HS-27A (cell line): Measurements from ENCODE around the gene DIRAS3.
"Not testable (repeated sequence)": the region's sequence is repeated elsewhere in the genome, so short reads cannot be mapped to it uniquely, and the experiment has no call there.

ENCODE experiments used
- DNase-seq: peaks from one replicate; pipeline ENCODE4 v3.0.0-alpha.2; 2012; ENCODE audit warnings: low read depth, missing footprints

The DIRAS3 gene, protein sequence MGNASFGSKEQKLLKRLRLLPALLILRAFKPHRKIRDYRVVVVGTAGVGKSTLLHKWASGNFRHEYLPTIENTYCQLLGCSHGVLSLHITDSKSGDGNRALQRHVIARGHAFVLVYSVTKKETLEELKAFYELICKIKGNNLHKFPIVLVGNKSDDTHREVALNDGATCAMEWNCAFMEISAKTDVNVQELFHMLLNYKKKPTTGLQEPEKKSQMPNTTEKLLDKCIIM

DNA sequence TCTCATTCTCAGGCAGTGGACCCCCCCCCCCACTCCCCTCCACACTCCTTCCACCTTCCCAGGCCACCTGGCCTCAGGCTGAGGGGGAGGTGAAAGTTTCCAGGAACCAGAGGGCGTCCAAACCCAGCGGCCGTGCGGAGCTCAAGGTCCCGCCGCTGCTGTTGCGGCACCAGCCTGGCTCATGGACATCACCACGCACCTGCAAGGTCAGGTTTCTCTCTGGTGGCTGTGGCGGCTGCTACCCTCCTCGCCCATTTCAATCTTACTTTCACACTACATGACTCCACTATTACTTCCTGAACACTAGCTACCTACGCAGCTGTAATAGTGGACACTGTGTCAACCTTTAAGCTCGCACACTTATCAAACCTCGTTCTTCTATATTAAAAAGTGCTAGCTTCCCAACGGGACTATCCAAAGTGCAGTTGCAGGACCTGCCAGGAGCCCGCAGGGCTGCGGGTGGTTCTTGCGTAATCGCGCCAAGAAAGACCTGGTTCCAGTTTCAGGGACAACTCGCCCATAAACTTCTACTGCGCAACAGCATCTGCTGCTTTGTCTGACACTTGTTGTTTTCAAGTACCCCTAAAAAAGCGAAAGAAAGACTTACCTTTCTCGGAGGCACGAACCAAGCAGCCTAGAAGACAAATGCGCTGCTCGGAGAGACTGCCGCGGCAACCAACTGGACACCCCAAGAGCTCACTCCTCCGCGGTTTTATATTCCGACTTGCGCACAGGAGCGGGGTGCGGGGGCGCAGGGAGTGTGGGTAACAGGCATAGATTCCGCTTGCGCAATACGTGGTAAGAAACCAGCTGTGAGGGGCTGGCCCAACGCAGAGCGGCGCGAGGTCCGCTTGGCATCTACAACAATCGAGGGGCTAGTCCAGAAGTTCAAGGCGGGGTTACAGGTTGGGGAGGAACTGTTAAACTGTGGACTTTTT is at the start of gene DIRAS3:
DIRAS3 (minus strand) TSS at position 687 of the 938 bp plus-strand sequence. CDS start 3,330 bp downstream, outside the sequence.
- no peak for DNase-seq

DNA sequence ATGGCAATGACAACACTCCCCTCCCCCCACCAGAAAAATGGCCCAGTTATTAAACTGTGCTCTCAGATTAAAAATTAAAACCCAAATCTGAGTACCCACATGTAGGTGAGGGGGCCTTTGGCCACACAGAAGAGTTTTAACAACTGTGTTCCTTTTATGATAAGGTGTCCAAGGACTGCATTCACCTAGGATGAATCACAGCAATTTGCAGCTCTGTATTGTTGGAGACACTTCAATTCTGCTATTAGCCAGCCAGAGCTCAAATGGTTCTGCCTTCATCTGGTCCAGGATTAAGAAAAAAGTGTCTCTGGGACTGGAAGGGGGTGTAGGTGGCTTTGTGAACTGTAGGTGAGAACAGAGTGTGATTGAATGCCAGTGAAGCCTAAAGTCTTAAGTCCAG is 43.3 kb upstream of the DIRAS3 start:
- no peak for DNase-seq

DNA sequence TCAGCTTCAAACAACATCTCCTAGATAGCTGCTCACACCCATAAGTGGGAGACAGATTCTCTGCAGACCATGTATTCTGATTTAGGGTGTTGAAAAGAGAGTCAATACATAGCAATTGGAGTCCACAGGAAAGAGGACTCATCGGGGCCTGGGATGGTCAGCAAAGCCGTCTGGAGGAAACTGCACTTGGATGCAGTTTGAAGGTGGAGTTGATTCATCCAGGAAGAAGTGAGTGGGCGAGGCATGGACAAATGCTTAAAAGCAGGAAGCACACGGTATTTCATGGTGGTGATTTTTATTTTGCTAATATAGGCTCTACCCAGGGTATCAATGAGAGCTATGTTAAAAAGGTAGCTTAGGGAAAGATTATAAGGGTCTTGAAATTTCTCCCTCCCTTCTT is 36.8 kb upstream of the DIRAS3 start:
- DNase-seq, result no peak

DNA sequence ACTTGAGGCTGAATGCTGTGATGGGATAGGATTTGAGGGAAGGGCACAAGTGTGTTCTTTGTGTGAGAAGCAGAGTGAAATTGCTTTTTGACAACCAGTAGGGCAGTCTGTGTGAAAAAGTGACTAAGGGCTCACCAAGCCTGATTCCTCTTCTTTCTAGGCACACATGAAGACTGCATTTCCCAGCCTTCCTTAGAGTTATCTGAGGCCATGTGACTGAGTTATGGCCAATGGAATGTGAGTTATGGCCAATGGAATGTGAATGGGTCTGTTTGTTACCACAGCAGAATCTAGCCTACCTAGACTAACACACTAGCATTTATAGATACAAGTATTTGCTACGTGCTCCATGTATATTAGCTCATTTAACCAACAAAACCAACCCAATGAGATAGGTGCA is 35.3 kb upstream of the DIRAS3 start:
- no peak for DNase-seq

DNA sequence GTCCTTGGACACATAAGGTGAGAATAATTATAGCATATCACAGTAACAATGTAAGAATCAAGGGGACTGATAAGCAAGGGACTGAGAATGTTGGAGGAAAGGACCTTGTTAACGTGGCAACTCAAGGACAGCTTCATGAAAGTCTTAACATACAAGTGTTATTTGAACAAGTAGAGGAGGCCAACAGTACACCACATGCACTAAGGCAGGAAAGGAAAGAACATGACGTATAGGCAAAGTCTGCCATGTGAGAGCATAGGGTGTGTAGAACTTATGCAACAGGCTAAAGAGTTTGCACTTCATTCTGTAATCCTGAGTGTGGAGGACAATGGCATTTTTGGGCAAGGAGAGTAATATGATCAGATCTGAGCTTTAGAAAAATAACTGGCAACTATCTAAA is 33.3 kb upstream of the DIRAS3 start:
- DNase-seq, result no peak

DNA sequence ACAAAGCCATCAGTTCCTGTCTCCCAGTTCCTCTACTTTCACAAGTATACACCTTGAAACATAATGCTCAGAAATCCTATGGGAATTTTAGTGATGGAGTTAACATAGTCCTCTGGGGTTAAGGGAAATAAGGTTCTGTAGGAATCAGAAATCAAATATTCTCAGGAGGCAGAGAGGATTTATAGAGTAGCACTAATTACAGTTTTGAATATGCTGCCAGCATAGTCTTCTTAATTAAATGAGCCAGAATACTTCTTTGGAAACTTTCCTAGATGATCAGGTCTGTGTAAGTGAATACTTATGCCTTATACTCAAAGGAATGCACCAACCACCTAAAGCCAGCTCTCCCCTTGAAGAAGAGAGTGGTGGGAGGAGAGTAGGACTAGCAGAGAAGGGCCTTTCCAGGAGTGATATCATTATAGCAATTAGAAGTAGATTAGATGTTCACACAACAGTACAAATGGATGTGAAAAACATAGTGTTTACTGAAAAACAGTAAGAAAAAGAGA is 31.4 kb upstream of the DIRAS3 start:
- no peak for DNase-seq

DNA sequence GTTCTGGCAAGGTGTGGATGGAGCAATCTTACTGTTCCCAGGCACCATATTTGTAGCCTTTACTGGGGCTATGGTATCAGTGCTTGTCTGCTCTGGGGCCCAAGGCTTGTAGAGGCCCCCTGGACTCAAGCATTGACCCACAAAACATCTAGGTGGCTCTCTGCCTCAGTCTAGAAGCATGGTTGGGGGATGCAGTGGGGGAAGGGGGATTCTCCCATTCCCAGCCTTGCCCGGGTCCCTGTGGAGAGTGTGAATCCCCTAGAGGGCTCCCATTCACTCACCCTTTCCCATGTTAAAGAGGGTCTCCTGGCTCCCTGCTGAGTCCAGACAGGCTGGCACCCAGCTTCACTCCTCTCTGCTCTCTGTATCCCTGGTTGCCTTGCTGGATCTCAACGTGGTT is 28.2 kb upstream of the DIRAS3 start:
- no peak for DNase-seq

DNA sequence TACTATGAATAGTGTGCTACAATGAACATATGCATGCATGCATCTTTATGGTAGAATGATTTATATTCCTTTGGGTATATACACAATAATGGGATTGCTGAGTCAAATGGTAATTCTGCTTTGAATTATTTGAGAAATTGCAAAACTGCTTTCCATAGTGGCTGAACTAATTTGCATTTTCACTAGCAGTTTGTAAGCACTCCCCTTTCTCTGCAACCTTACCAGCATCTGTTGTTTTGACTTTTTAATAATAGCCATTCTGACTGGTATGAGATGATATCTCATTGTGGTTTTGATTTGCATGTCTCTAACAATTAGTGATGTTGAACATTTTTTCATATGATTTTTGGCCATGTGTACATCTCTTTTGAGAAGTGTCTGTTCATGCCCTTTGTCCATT is 24.0 kb upstream of the DIRAS3 start:
- no peak for DNase-seq

DNA sequence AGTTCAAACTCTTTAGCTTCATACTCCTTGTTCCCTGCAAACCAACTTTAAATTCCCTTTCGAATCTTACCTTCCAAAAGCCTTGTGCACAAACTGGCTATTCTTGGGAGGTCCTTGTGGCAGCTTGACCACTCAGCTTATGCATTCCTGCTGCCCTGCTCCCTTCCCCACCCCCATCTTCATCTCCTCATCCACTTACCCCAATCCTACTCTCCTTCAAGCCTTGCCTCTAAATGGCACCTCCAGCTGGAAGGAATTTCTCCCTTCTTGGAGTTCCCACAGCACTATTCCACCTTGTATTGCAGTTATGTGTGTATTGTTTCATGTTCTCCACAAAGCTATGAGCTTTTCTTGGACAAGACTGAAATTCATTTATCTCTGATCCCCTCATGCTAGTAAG is 15.3 kb upstream of the DIRAS3 start:
- DNase-seq, result no peak

DNA sequence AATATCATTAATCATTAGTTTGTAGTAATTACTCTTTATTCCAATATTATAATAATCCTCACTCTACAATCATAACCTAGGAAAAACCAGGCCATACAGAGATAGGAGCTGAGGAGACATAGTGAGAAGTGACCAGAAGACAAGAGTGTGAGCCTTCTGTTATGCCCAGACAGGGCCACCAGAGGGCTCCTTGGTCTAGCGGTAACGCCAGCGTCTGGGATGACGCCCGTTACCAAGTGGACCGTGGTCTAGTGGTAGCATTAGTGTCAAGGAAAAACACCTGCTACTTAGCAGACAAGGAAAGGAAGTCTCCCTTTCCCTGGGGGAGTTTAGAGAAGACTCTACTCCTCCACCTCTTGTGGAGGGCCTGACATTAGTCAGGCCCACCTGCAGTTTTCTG is 7.6 kb upstream of the DIRAS3 start:
- not testable (repeated sequence) for DNase-seq

DNA sequence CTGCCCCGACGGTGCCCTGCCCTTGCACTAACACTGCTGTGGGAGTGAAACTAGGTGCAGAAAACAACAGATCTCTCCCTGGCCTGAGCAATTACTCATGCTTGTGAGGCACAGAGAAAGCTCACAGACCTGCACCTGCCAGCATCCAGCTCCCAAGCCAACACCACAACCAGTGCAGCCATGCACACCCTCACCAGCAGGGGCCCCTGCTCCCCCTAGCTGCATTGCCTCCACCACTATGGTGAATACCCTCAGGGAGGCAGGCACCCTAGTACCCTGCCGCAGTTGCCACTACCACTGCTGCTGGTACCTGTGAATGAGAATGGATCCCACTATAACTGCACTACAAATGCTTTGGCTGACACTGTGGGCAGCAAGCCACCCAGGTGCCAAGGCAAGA is 7.1 kb upstream of the DIRAS3 start:
- no peak for DNase-seq

DNA sequence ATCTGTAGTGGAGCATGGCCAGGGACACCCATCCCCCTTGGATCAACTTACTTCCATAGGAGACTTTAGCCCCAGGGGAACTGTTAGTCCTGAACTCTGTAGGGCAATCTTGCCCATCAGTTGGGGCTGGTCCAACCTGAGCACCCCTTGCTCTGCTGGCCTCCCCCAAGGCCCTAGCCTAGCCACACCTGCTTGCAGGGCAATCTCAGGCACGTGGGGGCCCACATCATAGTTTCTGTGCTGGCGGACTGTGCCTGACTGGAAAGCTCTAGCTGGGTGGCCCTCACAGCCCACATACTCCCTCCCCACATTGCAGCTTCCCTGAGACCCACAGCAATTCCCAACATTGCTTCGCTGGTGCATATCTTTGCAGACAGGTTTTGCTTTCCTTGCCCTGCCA is 6.6 kb upstream of the DIRAS3 start:
- no peak for DNase-seq

DNA sequence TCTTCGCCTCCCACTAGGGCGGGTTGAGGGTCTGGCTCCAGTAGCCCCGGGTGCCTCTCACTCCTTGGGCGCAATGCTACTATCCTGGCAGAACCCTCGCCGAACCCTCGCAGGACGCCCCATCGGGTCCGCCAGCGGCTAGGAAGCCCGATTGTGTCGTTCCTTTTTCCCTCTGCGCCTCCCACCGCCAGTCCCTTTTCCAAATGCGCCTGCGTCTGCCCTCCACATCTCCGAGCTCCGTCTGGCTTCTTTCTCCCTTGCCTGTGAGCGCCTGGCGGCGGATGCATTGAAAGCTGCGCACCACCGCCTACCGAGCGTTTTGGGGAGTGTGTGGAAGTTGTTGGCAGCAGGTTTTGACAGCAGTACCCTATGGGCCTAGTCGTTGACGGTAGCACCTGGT is 1.0 kb upstream of the DIRAS3 start:
- DNase-seq, result no peak

DNA sequence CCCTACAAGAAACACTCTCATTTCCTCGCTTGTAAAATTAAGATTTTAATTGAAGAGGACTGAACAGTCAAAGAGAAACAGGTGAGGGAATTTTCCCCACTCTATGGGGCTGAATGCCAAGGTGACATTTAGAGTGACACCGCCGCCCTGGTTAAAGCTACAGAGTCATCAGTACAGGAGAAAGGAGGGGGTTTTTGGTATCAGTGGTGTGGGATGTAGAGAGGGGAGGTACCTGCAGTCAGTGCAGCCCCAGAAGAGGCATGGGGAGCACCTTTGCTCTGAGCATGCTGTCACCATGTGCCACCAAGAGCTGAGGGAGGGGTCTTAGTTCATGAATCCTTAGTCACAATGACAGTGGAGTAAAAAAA is 2.8 kb downstream of the DIRAS3 start:
- DNase-seq, result no peak

DNA sequence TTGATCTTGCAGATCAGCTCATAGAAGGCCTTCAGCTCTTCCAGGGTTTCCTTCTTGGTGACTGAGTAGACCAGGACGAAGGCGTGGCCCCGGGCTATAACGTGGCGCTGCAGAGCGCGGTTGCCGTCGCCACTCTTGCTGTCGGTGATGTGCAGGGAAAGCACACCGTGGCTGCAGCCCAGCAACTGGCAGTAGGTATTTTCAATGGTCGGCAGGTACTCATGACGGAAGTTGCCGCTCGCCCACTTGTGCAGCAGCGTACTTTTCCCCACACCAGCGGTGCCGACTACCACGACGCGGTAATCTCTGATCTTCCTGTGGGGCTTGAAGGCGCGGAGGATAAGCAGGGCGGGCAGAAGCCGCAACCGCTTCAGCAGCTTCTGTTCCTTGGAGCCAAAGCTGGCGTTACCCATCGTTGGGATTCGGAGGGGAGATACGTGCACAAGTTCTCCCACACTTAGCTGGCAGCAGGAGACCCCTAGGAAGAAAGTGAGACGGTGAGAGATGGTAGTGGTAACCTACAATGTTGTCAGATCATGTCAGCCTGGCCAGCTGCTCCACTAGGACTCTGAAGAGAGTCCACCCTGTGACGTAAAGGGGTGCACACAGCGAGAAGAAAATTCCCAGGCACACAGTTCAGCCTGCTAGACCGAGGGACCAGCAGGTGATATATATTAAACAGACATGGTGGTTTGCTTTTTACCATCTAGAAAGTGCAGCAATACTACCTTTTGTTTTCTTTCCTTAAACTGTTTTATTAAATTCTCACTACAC is 3.4 kb downstream of the DIRAS3 start:
- DNase-seq, result no peak

DNA sequence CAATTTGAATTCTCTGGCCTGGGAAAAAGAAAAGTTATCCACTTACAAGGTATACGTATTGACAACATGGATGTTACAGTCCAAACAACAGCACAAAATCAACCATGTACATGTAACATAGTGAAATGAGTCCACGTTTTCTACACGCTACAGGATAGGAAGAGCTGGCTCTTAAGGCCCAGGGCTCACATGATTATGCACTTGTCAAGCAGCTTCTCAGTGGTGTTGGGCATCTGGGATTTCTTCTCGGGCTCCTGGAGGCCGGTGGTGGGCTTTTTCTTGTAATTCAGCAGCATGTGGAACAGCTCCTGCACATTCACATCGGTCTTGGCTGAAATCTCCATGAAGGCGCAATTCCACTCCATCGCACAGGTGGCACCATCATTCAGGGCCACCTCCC is 4.0 kb downstream of the DIRAS3 start:
- DNase-seq, result no peak

DNA sequence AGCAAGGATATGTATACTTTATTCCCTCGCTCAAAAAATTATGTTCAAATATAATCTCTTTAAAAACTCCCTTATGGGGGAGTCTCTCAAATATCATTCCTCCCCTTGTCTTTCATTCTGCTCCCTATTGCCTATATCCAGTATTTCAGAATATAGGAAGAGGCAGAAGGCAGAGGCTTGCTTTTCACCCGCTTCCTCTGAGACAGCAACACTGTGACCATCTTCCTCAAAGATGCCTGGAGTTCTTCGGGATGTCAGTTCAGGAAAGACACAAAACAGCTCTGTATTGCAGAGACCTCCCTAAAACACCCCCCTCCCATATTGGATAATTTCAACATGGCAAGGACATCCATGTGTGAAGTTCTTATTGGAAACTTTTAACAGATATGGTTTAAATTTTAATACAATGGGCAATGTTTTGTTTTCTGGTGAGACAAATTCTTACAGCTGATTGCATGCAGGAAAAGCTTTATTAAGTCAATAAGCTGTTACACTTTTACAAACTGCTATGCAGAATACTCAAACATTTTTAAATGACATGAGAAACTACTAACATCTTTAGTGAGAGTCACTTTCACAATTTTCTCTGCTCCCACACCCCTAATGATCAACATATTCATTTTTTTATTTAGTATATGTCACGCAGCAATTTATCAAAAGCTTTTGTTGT is 4.8 kb downstream of the DIRAS3 start:
- no peak for DNase-seq

DNA sequence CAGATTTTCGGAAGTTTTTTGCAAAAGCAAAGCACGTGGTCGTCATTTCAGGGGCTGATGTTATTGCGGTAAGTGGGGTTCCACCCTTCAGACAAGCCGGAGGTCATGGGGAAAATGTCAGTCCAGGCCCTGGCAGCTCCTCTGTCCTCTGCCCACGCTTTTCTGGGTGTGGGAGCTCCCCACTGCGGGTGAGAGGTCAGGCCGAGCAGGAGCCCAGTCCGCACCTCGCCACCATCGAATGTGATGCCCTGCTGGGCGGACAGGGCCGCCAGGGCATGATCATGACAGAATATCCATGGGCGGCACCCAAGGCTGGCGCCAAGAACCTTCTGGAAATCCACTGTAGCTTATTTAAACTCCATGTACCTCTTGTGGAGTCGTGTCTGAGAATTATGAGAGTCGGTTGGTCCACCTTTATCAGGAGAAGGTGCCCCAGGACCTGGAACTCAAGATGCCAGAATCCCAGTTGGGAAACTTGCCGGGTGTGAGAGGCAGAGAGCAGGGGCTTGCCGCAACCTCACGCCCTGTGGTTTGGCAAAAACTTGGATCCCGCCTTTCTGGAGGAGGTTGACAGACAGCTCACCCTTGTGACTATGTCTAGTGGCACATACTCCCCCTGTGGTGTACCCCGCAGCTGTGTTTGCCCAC is 6.9 kb downstream of the DIRAS3 start:
- no peak for DNase-seq

DNA sequence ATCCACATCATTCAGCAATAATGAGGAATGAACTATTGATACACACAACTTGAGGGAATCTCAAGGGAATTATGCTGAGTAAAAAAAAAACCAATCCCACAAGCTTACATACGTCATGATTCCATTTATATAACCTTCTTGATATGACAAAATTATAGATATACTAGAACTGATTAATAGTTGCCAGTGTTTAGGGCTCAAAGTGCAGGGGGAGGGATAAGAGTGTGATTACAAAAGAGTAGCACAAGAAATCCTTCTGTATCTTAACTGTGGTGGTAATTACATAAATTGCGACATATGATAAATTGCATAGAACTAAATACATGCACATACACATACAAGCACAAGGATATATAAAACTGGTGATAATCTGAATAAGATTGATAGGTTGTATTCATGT is 13.5 kb downstream of the DIRAS3 start:
- no peak for DNase-seq

DNA sequence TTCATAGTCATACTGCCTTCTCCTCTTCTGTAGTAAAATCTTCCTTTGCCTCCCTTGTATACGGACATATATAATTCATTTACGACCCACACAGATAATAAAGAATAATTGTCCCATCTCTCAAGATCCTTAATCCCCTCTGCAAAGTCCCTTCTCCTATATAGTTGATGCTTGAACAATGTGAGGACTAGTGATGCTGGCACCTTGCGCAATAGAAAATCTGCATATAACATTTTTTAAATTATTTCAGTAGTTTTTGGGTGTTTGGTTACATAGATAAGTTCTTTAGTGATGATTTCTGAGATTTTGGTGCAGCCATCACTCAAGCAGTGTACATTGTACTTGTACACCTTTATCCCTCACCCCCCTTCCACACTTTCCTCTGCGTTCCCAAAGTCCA is 21.0 kb downstream of the DIRAS3 start:
- DNase-seq, result no peak

DNA sequence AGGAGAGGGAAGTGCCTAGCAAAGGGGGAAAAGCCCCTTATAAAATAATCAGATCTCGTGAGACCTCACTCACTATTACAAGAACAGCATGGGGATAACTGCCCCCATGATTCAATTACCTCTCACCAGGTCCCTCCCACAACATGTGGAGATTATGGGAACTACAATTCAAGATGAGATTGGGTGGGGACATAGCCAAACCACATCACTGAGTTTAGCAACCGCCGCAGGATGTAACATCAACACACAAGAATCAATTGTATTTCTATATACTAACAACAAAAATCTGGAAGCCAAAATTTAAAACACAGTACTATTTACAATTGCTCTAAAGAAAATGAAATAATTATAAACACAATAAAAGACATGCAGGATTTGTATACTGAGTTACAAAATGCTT is 21.9 kb downstream of the DIRAS3 start:
- DNase-seq, result no peak
